Gastrocnemius medialis (tissue), 4 donors: Measurements from ENCODE around the gene AUTS2. TPM values are rescaled to one million over a fixed set of nuclear protein-coding genes. Genes with fewer than 3 reads are reported as not detected.

ENCODE experiments used
- ATAC-seq, 2 donors: fragments of 150-250 bp; one replicate each; pipeline ENCODE4 v1.9.1; 2016
- DNase-seq, 2 donors: peaks; one replicate each; pipeline ENCODE4 v3.0.0-alpha.2; 2019
- H3K27ac ChIP-seq, 4 donors: fragments of 200-600 bp; sonication (generic); 1 replicate in 1 of 4; 2 replicates in 3 of 4; pipeline ENCODE4 v1.5.1; 2016 to 2018; ENCODE audit warnings: mild to moderate bottlenecking in 2 of 4, moderate library complexity in 1 of 4
- H3K27me3 ChIP-seq, 3 donors: fragments of 200-600 bp; sonication (generic) in 2 of 3; 1 replicate in 1 of 3; 2 replicates in 2 of 3; pipeline versions ENCODE4 v1.5.1 to v1.6.0; 2016 to 2019; ENCODE audit warnings: mild to moderate bottlenecking in 1 of 3, moderate library complexity in 1 of 3
- H3K36me3 ChIP-seq, 2 donors: fragments of 200-600 bp; sonication (generic) in 1 of 2; one replicate each; pipeline ENCODE4 v1.5.1; 2017 to 2018
- H3K4me1 ChIP-seq, 2 donors: fragments of 200-600 bp; sonication (generic) in 1 of 2; one replicate each; pipeline ENCODE4 v1.5.1; 2016 to 2017; ENCODE audit warnings: mild to moderate bottlenecking in 2 of 2
- H3K4me3 ChIP-seq, 4 donors: fragments of 200-600 bp; sonication (generic) in 3 of 4; 1 replicate in 1 of 4; 2 replicates in 3 of 4; pipeline ENCODE4 v1.5.1; 2016 to 2019; ENCODE audit warnings: mild to moderate bottlenecking in 2 of 4
- H3K9me3 ChIP-seq, 3 donors: fragments of 200-600 bp; sonication (generic) in 2 of 3; 1 replicate in 1 of 3; 2 replicates in 2 of 3; pipeline ENCODE4 v1.5.1; 2016 to 2019
- CTCF ChIP-seq, 5 experiments: fragments of 450-650 bp in 3 of 5; fragments of 200-600 bp in 2 of 5; sonication (generic) in 2 of 5; IDR thresholded peaks in 4 of 5; conservative IDR thresholded peaks in 1 of 5; 1 replicate in 4 of 5; 2 replicates in 1 of 5; pipeline ENCODE4 v1.5.1; 2016 to 2019; ENCODE audit warnings: antibody characterized with exemption in 5 of 5, mild to moderate bottlenecking in 3 of 5, moderate library complexity in 3 of 5
- POLR2A ChIP-seq, 2 donors: fragments of 450-650 bp; IDR thresholded peaks; one replicate each; pipeline ENCODE4 v1.6.1; 2017; ENCODE audit warnings: antibody characterized with exemption in 2 of 2, mild to moderate bottlenecking in 2 of 2, moderate library complexity in 2 of 2
- in situ Hi-C, 4 donors: fragments of 200-750 bp; cut with MboI; loops; one replicate each; pipeline versions ENCODE4 v1.15.0 to v1.8.0; 2017; ENCODE audit warnings: low sequenced_read_pairs in 4 of 4
- intact Hi-C: fragments of 100-400 bp; cut with DNase I; formaldehyde crosslinking; loops from one replicate; pipeline ENCODE4 v1.15.1; 2023; ENCODE audit warnings: low total_unique reads
- total RNA-seq, 4 donors: library from RNA; depleted of rRNA; stranded (reverse); fragments of >200 nt; gene quantifications; one replicate each; pipeline versions ENCODE4 v1.1.0 to v1.2.3, GENCODE V29; 2016

AUTS2 gene
- total RNA-seq, 4 donors from 2014 or later = 2.5 to 16.2 (median 8.5) TPM

GRCh38 chr7:70301673-70302185 is 703.5 kb downstream of the AUTS2 start:
- ATAC-seq (no peak), DNase-seq (no peak)
- TF ChIP-seq CTCF (IDR thresholded peaks at IDR 0.05 in 4 of 5, conservative IDR thresholded peaks at IDR 0.05 in 1 of 5) (no peak), POLR2A (IDR thresholded peaks at IDR 0.05) (no peak)
- Histone ChIP-seq H3K4me3 (no peak overlapping the region), H3K27me3 (no peaks in the 10 kb centered on the region), H3K27ac (no peak overlapping the region), H3K9me3 (no peaks in the 10 kb centered on the region), H3K36me3 (no peaks in the 10 kb centered on the region), H3K4me1 (no peaks in the 10 kb centered on the region)
- in situ Hi-C loops = no loop called here
- intact Hi-C loops = no loop called here

- TF ChIP-seq POLR2A (IDR thresholded peaks at IDR 0.05) = no peak
- no peak for TF ChIP-seq CTCF (IDR thresholded peaks at IDR 0.05 in 4 of 5, conservative IDR thresholded peaks at IDR 0.05 in 1 of 5)
- Histone ChIP-seq H3K4me3 (no peak overlapping the region), H3K27ac (no peak overlapping the region), H3K27me3 (no peaks in the 10 kb centered on the region), H3K9me3 (no peaks in the 10 kb centered on the region), H3K36me3 (no peaks in the 10 kb centered on the region), H3K4me1 (no peaks in the 10 kb centered on the region)
- intact Hi-C loops = no loop called here
- no peak for ATAC-seq
- in situ Hi-C loops = no loop called here
- no peak for DNase-seq
Observed at GRCh38 chr7:70303309-70303708, 705.0 kb downstream of the AUTS2 start.

- in situ Hi-C loops = no loop called here
- Histone ChIP-seq H3K27me3 (no peaks in the 10 kb centered on the region), H3K9me3 (no peaks in the 10 kb centered on the region), H3K4me3 (no peak overlapping the region), H3K27ac (no peak overlapping the region), H3K4me1 (no peaks in the 10 kb centered on the region), H3K36me3 (no peaks in the 10 kb centered on the region)
- TF ChIP-seq CTCF (IDR thresholded peaks at IDR 0.05 in 4 of 5, conservative IDR thresholded peaks at IDR 0.05 in 1 of 5) = no peak
- TF ChIP-seq POLR2A (IDR thresholded peaks at IDR 0.05) = no peak
- DNase-seq = no peak
- intact Hi-C loops = no loop called here
- no peak for ATAC-seq
Observed at GRCh38 chr7:70303780-70304179, 705.5 kb downstream of the AUTS2 start.

- H3K4me3 ChIP-seq = no peak overlapping the region
- in situ Hi-C loops (no loop called here), intact Hi-C loops (no loop called here)
- ATAC-seq (no peak), DNase-seq (no peak)
- no peaks in the 10 kb centered on the region for H3K4me1 ChIP-seq
- H3K27me3 ChIP-seq = no peaks in the 10 kb centered on the region
- no peak for TF ChIP-seq POLR2A (IDR thresholded peaks at IDR 0.05)
- no peak for TF ChIP-seq CTCF (IDR thresholded peaks at IDR 0.05 in 4 of 5, conservative IDR thresholded peaks at IDR 0.05 in 1 of 5)
- H3K9me3 ChIP-seq = no peaks in the 10 kb centered on the region
- H3K27ac ChIP-seq = no peak overlapping the region
- H3K36me3 ChIP-seq = no peaks in the 10 kb centered on the region
Observed at GRCh38 chr7:70306173-70306572, 707.9 kb downstream of the AUTS2 start.

GRCh38 chr7:70307544-70308106 is 709.4 kb downstream of the AUTS2 start:
- Histone ChIP-seq H3K4me3 (no peak overlapping the region), H3K4me1 (no peaks in the 10 kb centered on the region), H3K36me3 (no peaks in the 10 kb centered on the region), H3K27ac (no peak overlapping the region), H3K9me3 (no peaks in the 10 kb centered on the region), H3K27me3 (no peaks in the 10 kb centered on the region)
- TF ChIP-seq CTCF (IDR thresholded peaks at IDR 0.05 in 4 of 5, conservative IDR thresholded peaks at IDR 0.05 in 1 of 5) (no peak), POLR2A (IDR thresholded peaks at IDR 0.05) (no peak)
- DNase-seq (no peak), ATAC-seq (no peak)
- intact Hi-C loops (no loop called here), in situ Hi-C loops (no loop called here)
